Activated gamma-delta T cell (primary cell): ENCODE measurements around the gene FTCD.
"Not testable (repeated sequence)": the region's sequence is repeated elsewhere in the genome, so short reads cannot be mapped to it uniquely, and the experiment has no call there.

ENCODE experiments used
- DNase-seq: peaks from one replicate; lab custom pipeline; 2025; lab: John Stamatoyannopoulos, UW

Gene FTCD

DNA sequence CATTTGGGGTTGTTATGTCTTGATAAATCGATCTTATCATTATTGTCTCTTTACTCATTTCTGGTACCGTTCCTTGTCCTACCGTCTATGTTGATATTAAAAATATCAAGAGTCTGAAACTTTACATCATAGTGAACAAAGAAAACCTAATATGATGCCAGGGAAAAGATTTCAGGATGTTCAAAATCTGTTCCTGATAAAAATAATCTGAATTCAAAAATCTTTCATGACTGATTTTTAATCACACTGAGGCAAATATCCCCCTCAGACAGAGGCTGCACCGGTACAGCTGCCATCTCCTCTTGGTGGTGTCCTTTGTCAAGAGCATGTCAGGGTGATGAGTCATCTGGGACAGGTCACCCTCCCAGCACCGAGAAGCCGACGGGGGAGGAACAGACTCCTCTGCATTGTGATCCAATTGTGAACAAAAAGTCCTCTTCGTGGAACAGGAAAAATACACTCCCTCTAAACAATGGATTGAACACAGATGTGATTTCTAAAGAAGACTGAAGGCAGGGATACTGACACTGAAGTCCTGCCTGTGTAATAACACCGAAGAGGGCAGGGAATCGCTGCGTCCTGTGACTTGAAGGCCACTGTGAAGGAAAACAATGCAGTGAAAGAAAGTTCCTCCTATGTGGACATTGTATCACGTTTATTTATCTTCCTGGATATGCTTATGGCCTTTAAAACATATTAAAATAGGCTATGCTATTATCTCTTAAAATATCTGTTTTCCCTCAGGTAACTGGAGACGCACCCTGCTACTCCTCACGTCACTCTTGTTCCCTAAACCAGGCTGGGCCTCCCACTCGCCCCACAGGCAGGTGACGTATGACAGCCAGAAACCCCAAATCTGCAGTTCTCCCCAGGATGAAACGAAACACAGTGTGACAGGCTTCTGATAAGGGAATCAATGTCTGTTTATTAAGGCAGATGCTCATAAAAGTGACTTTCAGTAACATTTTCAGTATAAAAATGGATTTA lies 33.1 kb upstream of the FTCD start:
- DNase-seq = no peak

DNA sequence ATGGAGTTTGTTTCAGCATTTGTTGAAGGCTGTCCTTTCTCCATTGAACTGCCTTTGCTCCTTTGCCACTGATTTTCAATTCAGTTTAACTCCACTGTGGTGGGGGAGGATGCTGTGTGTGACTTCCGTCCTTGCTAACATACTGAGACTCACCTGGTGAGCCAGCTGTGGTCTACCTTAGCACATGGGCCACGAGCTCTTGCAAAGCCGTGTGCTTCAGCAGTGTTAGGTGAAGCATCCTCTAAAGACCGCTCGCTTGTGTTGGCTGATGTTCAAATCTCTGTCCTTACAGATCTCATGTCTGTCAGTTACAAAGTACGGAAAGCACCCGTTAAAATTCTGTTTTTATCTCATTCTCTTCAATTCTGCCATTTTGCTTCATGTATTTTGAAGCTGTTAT lies 32.4 kb upstream of the FTCD start:
- no peak for DNase-seq

DNA sequence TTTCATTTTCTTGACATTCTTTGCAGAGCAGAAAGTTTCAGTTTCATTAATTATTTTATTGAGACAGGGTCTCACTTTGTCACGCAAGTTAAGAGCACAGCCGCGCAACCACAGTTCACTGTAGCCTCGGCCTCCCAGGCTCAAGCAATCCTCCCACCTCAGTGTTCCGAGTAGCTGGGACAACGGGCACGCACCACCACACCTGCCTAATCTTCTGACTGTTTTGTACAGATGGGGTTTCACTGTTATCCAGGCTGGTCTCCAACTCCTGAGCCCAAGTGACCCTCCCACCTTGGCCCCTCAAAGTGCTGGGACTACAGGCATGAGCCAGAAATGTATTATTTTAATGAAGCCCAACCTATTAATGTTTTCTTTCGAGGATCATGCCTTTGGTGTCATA lies 31.9 kb upstream of the FTCD start:
- DNase-seq = no peak

DNA sequence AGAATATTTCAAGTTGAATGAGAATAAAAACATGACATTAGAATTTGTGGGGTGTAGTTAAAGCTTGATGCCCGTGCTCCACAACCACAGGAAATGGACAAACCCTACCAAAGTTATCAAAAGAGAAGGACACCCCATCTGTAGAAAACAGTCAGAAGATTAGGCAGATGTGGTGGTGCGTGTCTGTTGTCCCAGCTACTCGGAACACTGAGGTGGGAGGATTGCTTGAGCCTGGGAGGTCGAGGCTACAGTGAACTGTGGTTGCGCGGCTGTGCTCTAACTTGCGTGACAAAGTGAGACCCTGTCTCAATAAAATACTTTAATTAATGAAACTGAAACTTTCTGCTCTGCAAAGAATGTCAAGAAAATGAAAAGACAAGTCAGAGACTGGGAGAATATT lies 30.3 kb upstream of the FTCD start:
- DNase-seq = no peak

DNA sequence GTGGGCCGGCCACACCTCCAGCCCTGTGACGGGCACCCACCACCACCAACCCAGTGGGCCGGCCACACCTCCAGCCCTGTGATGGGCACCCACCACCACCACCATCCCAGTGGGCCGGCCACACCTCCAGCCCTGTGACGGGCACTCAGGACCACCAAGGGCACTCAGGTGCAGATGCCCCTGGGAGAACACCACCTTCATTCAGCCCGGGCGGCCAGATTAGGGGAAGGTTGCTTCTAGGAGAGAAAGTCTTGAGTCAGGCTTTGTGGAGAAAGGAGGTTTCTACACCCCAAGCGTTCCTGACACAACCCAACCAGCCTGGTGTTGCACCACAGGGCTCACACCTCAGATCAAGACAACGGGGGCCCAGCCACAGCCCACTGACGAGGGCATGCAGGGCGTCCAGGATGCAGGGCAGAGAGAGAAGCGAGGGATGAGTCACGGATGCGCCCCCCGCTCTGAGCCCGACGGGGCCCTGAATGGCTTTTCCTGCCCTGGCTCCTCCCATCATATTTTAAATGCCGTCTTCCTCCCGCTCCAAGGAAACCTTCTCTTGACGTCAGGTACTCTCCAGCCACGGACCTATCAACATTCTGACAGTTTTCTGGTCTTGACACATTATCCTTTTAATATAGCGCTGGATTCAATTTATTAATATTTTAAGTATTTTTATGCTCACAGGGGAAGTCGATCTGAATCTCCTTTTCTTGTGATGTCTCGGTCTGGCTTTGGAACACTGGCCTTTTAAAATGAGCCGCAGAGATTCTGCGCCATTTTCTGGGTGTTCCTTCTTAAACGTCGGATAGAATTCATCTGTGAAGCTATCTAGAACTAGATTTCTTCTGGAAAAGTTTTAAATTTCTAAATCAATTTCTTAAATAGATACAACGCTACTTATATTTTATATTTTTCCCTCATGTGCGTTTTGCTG lies 29.5 kb upstream of the FTCD start:
- DNase-seq = peak; percentile 57

DNA sequence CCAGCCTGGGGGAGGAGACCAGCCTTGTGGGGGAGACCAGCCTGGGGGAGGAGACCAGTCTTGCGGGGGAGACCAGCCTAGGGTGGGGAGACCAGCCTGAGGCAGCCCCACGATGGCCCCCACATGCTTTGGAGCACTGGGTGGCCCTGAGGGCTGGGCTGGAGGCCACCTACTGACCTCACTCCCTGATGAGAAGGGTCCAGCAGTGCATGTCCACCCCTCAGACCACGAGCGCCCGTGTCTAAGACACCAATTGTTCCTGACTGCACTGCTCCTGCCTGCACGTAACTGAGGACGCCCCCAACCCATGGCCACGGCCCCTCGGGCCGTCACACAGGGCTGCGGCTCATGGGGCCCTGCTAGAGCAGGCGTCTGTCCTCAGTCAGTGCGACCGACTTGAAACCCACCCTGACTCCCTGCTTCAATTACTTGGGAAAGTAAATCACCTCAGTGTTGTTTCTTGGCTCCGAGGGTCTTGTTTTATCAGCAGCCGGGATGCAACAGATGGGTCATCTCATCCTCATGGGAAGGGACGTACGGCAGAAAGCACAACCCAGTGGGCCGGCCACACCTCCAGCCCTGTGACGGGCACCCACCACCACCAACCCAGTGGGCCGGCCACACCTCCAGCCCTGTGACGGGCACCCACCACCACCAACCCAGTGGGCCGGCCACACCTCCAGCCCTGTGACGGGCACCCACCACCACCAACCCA lies 28.7 kb upstream of the FTCD start, which contains the start of gene SPATC1L:
SPATC1L (minus strand) TSS at position 550 of the 715 bp plus-strand sequence. CDS start 1,643 bp downstream, outside the sequence.
- no peak for DNase-seq

DNA sequence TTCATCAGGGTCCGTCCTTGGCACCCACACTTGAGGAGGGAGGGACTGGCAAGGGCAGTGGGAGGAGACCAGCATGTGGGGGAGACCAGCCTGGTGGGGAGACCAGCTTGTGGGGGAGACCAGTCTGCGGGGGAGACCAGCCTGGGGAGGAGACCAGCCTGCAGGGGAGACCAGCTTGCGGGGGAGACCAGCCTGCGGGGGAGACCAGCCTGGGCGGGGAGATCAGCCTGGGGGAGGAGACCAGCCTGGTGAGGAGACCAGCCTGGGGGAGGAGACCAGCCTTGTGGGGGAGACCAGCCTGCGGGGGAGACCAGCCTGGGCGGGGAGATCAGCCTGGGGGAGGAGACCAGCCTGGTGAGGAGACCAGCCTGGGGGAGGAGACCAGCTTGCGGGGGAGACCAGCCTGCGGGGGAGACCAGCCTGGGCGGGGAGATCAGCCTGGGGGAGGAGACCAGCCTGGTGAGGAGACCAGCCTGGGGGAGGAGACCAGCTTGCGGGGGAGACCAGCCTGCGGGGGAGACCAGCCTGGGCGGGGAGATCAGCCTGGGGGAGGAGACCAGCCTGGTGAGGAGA lies 28.0 kb upstream of the FTCD start:
- not testable (repeated sequence) for DNase-seq

DNA sequence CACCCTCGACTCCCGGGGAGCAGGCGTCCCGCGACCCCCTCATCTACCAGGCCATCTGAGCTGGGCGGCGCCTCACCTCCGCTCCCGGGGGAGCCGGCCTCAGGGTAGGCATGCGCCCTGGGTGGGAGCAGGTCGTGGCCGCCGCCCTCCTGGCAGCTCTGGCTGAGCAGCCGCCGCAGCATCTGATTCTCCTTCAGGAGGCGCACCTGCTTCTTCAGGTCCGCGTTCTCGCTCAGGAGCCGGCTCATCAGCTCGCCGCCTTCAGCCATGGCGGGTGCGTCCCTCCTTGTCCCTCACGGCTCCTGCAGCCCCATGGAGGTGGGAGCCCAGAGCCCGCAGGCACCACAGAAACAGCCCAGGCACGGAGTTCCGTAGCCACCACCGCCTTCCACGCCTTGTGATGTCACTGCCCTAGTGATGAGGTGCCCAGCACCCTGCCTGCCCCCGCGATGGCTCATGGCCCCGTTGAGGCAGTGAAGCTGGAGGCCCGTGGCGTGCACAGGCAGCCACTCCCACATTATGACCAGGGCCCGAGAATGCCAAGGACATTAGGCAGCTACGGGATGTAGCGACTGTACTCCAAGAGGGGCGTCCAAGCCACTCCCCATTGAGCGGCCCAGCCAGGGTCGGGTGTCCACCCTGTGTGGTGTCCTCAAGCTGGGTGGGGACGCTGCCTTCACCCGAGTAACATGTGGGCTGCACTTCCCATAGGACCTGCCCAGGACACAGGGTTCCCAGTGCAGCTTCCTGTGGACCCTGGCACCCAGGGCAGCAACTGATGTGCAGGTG lies 27.4 kb upstream of the FTCD start:
- DNase-seq = no peak

DNA sequence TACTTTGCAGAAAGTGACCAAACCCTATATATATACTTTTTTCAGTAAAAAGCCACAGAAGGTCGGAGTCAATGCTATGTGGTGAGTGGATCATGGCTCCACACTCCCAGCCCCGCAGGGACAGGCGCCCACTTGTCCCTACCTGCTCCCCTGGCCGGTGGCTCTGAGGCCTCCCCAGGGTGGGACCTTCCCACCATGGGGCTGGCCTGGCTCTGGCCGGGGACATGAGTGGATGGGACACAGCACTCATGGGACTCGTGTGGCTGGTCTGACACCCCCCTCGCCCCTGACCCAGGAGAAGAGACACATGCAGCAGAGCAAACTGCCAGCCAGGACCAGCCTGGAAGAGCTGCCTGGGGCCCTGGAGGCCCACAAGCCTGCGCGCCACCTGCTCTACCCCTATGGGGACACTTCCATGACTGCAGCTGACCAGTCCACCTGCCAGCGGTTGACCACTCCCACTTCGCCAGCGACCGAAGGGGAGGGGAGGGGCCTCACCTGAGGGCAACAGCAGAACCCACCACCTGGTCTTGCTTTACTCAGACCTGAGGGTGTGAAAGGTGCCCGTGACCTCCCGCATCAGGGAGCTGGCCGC lies 26.7 kb upstream of the FTCD start:
- DNase-seq = no peak

DNA sequence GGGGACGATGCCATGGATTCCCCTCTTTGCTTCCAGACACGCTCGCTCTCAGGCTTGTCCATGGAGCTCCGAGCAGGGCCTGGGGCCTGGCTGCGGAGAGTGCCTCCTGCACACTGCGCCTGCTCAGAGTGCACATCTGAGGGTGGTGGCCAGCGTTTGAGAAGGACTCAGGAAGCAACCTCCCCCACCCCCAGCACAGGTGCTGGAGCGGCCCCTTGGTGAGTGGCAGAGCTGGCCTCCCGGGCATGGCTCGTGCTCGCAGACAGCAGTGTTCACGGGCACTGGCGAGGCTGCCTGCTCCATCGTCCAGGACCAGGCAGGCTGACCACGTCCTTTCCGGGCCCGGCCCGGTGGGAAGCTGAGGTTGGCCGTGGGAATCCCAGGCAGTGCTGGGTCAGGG lies 26.1 kb upstream of the FTCD start:
- no peak for DNase-seq

DNA sequence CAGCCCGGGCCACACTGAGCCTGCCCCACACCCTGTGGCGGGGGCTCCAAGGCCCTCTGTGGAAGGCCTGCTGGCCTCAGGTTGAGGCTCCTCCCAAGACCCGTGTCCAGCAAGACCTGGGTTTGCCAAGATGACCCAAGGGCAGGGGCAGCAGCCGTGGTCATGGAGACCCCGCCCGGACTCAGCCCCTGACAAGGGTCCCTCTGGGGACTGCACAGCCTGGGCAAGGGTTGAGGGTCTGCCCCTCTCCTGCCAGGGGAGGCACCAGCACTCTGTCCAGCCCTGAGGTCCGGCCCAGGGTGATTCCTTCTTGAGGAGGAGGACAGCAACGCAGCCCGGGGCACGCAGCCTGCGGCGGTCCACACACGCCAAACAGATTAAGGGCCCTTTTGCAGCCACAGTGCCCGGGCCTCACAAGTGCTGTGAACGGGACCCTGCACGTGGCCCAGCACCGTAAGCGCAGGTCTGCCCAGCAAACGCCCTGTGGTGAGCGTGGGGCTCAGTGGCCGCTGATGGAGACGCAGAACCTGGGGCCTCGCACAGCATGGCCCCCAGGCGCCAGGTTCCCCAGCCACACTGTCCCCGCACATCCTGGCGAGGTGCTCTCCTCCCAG lies 25.5 kb upstream of the FTCD start:
- no peak for DNase-seq

DNA sequence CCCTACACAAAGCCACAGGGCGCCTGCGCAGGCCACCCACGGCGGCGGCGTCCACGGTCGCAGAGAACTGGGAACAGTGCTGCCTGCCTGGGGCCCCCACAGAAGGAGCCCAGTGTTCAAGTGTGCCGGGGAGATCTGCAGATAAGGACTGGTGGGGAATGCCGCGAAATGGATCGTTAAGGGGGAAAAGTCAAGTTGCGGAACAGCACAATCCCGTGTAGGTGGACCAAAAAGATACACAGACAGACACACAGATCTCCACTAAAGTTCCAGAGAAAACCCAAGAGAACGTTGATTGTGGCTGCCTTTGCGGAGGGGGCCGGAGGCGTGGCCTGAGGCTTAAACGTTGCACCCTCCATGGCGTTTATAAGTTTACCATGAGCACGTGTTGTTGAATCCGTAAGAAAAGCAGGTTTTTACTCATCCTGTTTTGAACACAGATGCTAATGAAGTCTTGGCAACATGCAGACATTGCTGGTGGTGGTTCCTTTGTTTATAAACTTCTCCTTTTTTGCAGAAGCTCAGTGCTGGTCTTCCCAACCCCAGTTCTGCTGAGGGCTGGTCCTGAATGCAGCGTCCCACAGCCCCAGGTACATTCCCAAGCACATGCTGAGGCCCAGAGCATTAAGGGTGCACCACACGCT lies 24.8 kb upstream of the FTCD start:
- no peak for DNase-seq

DNA sequence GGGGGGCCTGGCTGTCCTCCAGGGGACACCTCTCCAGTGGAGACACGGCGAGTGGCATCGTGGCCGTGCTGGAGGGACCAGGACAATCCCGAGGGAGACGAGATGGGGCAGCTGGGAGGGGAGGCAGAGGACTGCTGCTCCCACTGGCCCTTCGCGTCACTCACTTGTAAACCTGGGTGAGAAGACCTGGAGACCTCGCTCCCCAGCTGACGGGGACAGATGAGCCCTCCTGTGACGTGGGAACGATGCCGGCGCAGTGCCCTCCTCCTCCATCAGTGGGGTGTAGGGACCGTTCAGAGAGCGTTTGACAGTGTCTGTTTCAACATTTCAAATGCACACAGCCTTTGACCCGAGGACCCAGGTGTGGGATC lies 24.3 kb upstream of the FTCD start:
- DNase-seq = no peak

DNA sequence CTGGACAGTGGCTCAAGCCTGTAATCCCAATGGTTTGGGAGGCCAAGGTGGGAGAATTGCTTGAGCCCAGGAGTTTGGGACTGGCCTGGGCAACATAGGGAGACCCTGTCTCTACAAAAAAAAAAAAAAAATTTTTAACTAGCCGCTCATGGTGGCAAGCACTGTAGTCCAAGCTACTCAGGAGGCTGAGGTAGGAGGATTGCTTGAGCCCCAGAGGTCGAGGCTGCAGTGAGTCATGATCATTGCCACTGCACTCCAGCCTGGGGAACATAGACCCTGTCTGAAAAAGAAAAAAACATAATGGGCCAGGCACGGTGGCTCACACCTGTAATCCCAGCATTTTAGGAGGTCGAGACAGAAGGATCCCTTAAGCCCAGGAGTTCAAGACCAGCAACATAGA lies 23.6 kb upstream of the FTCD start:
- no peak for DNase-seq

DNA sequence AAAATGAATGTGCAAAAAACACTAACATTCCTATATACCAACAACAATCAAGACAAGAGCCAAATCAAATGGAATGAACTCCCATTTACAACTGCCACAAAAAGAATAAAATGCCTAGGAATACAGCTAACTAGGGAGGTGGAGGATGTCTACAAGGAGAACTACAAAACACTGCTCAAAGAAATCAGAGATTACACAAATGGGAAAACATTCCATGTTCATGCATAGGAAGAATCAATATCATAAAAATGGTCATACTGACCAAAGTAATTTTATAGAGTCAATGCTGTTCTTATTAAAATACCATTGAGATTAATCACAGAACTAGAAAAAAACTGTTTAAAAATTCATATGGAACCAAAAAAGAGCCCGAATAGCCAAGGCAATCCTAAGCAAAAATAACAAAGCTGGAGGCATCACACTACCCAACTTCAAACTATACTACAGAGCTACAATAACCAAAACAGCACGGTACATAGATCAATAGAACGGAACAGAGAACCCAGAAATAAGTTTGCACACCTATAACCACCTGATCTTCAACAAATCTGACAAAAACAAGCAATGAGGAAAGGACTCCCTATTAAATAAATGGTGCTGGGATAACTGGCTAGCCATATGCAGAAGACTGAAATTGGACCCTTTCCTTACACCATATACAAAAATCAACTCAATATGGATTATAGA lies 21.2 kb upstream of the FTCD start:
- not testable (repeated sequence) for DNase-seq

DNA sequence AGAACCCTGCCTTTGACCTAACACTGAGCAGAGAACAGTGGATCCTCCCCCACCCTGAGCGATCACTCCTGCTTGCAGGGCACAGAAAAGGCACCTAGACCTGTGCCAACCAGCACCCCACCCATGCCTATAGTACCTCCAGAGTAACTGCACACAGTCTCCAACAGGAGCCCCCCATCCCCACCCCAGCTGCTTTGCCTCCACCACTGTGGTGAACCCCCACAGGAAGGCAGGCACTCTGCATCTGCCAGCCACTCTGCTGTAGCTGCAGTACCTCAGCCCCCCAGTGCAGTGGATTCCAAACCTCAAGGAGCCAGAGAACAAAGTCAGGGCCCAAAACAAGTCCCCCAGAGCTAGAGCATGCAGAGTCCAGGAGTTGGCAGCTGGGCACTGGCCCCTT lies 18.2 kb upstream of the FTCD start:
- no peak for DNase-seq

DNA sequence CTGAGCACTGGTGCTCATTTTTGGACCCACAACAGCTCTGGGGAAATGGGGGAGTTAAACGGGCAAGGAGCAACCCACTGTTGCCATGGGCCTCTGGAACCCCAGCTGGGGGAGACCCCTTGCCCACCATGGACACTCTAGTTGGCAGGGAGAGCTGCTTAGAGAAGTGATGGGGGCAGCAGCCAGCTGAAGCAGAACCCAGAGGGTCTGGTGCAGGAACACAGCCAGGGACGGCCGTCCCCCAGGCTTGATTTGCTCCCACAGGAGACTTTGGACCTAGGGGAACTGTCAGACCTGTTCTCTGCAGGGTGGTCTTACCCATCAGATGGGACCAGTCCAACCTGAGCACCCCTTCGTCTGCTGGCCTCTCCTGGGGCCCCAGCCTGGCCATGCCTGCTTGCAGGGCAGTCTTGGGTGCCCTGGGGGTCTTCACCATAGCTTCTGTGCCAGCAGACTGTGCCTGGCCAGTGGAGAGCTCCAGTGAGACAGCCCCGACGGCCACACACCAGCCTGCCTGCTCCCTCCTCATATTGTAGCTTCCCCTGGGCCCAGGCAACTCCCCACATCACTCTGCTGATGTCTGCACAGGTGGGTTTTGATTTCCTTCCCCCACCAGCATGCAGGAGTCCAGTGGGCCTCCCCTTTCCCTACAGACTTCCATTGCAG lies 17.6 kb upstream of the FTCD start:
- DNase-seq = no peak
